Lower leg skin (tissue), 3 donors: ENCODE measurements around the gene EBF3.

Experiments
- CTCF ChIP-seq, 3 donors: fragments of 450-650 bp; IDR thresholded peaks; one replicate each; pipeline ENCODE4 v1.5.1; 2016; ENCODE audit warnings: antibody characterized with exemption in 3 of 3, mild to moderate bottlenecking in 3 of 3, moderate library complexity in 2 of 3
- POLR2A ChIP-seq, 2 donors: fragments of 450-650 bp; IDR thresholded peaks; one replicate each; pipeline ENCODE4 v1.6.1; 2016 to 2017; ENCODE audit warnings: antibody characterized with exemption in 2 of 2, mild to moderate bottlenecking in 1 of 2, moderate library complexity in 1 of 2

GRCh38 chr10:129812398-129812797 lies 151.7 kb downstream of the EBF3 start:
- no peak for TF ChIP-seq CTCF (IDR thresholded peaks at IDR 0.05)
- TF ChIP-seq POLR2A (IDR thresholded peaks at IDR 0.05), result no peak
